ENCODE measurements around the gene DTD2.
"Not testable (repeated sequence)": the region's sequence is repeated elsewhere in the genome, so short reads cannot be mapped to it uniquely, and the experiment has no call there.

The DTD2 gene

GRCh38 chr14:31441273-31442111, 15.8 kb downstream of the DTD2 start:
- DNase-seq (ENCODE audit: low spot score): no peak

- no peak for DNase-seq (ENCODE audit: low spot score)
Observed at GRCh38 chr14:31440280-31440679, 17.0 kb downstream of the DTD2 start.

GRCh38 chr14:31439561-31439960, 17.7 kb downstream of the DTD2 start:
- DNase-seq (ENCODE audit: low spot score): no peak

- not testable (repeated sequence) for DNase-seq (ENCODE audit: low spot score)
Observed at GRCh38 chr14:31437045-31437691, 20.1 kb downstream of the DTD2 start.

GRCh38 chr14:31435276-31435675, 22.0 kb downstream of the DTD2 start:
- no peak for DNase-seq (ENCODE audit: low spot score)

- no peak for DNase-seq (ENCODE audit: low spot score)
Observed at GRCh38 chr14:31430634-31431264, 26.6 kb downstream of the DTD2 start.

- DNase-seq (ENCODE audit: low spot score): no peak
Observed at GRCh38 chr14:31429791-31430190, 27.5 kb downstream of the DTD2 start.

- no peak for DNase-seq (ENCODE audit: low spot score)
Observed at GRCh38 chr14:31428011-31428410, 29.3 kb downstream of the DTD2 start.

- no peak for DNase-seq (ENCODE audit: low spot score)
Observed at GRCh38 chr14:31426663-31427062, 30.6 kb downstream of the DTD2 start.

- DNase-seq (ENCODE audit: low spot score): no peak
Observed at GRCh38 chr14:31425905-31426304, 31.4 kb downstream of the DTD2 start.

GRCh38 chr14:31421200-31421599, 36.1 kb downstream of the DTD2 start:
- no peak for DNase-seq (ENCODE audit: low spot score)

- peak; percentile 100 for DNase-seq (ENCODE audit: low spot score)
Observed at GRCh38 chr14:31420319-31421111, 36.8 kb downstream of the DTD2 start, which contains the start of gene HEATR5A. HEATR5A (minus strand) TSS chr14:31420550; CDS start chr14:31402975, 17,575 bp downstream.

GRCh38 chr14:31419967-31420318, 37.4 kb downstream of the DTD2 start:
- peak; percentile 99 for DNase-seq (ENCODE audit: low spot score)

GRCh38 chr14:31419179-31419966, 37.9 kb downstream of the DTD2 start:
- no peak for DNase-seq (ENCODE audit: low spot score)

- no peak for DNase-seq (ENCODE audit: low spot score)
Observed at GRCh38 chr14:31418440-31418839, 38.9 kb downstream of the DTD2 start.

- DNase-seq (ENCODE audit: low spot score): no peak
Observed at GRCh38 chr14:31414190-31414833, 43.0 kb downstream of the DTD2 start.

- no peak for DNase-seq (ENCODE audit: low spot score)
Observed at GRCh38 chr14:31411218-31411727, 46.0 kb downstream of the DTD2 start.

- DNase-seq (ENCODE audit: low spot score): no peak
Observed at GRCh38 chr14:31410048-31410650, 47.2 kb downstream of the DTD2 start.

- no peak for DNase-seq (ENCODE audit: low spot score)
Observed at GRCh38 chr14:31408421-31408820, 48.9 kb downstream of the DTD2 start.

GRCh38 chr14:31405599-31406232, 51.6 kb downstream of the DTD2 start:
- peak; percentile 64 for DNase-seq (ENCODE audit: low spot score)
